HG03565 (cell line): Measurements from ENCODE around the gene RNF150.

Experiments
- ATAC-seq: cut with Tn5 transposase; IDR thresholded peaks from one replicate; pipeline ENCODE4 v1.9.1; 2021; ENCODE audit warnings: mild to moderate bottlenecking, moderate library complexity; ENCODE audit not compliant: unreplicated experiment

RNF150 gene

GRCh38 chr4:141028024-141028529 is 105.2 kb downstream of the RNF150 start:
- ATAC-seq: no peak

GRCh38 chr4:141027421-141027820 is 105.8 kb downstream of the RNF150 start:
- ATAC-seq: no peak

- ATAC-seq: no peak
These were observed 106.4 kb downstream of the RNF150 start for GRCh38 chr4:141026900-141027299.

- no peak for ATAC-seq
These were observed 110.2 kb downstream of the RNF150 start for GRCh38 chr4:141023051-141023450.

GRCh38 chr4:141022111-141022695 is 111.1 kb downstream of the RNF150 start:
- no peak for ATAC-seq

- no peak for ATAC-seq
These were observed 111.7 kb downstream of the RNF150 start for GRCh38 chr4:141021397-141022110.

GRCh38 chr4:141020801-141021261 is 112.4 kb downstream of the RNF150 start:
- no peak for ATAC-seq

- no peak for ATAC-seq
These were observed 113.5 kb downstream of the RNF150 start for GRCh38 chr4:141019768-141020167.

- ATAC-seq: no peak
These were observed 117.0 kb downstream of the RNF150 start for GRCh38 chr4:141016117-141016798.

GRCh38 chr4:141013899-141014298 is 119.4 kb downstream of the RNF150 start:
- ATAC-seq: no peak

- no peak for ATAC-seq
These were observed 121.4 kb downstream of the RNF150 start for GRCh38 chr4:141011901-141012315.

- no peak for ATAC-seq
These were observed 123.3 kb downstream of the RNF150 start for GRCh38 chr4:141009931-141010330.

GRCh38 chr4:141009129-141009528 is 124.1 kb downstream of the RNF150 start:
- ATAC-seq: no peak

- ATAC-seq: no peak
These were observed 126.9 kb downstream of the RNF150 start for GRCh38 chr4:141006242-141006802.

- no peak for ATAC-seq
These were observed 128.4 kb downstream of the RNF150 start for GRCh38 chr4:141004823-141005222.

- ATAC-seq: no peak
These were observed 130.1 kb downstream of the RNF150 start for GRCh38 chr4:141003193-141003592.

- ATAC-seq: no peak
These were observed 130.9 kb downstream of the RNF150 start for GRCh38 chr4:141002323-141002805.

- ATAC-seq: no peak
These were observed 136.5 kb downstream of the RNF150 start for GRCh38 chr4:140996766-140997165.

GRCh38 chr4:140995058-140995457 is 138.2 kb downstream of the RNF150 start:
- no peak for ATAC-seq

GRCh38 chr4:140994015-140994414 is 139.3 kb downstream of the RNF150 start:
- no peak for ATAC-seq

- no peak for ATAC-seq
These were observed 139.9 kb downstream of the RNF150 start for GRCh38 chr4:140993370-140993769.
